HG02981 (cell line): ENCODE data around the gene ELMO2.

Experiments used
- ATAC-seq: cut with Tn5 transposase; IDR thresholded peaks from one replicate; pipeline ENCODE4 v1.9.1; 2021; ENCODE audit warnings: mild to moderate bottlenecking, moderate library complexity; ENCODE audit not compliant: unreplicated experiment

ELMO2 gene

DNA sequence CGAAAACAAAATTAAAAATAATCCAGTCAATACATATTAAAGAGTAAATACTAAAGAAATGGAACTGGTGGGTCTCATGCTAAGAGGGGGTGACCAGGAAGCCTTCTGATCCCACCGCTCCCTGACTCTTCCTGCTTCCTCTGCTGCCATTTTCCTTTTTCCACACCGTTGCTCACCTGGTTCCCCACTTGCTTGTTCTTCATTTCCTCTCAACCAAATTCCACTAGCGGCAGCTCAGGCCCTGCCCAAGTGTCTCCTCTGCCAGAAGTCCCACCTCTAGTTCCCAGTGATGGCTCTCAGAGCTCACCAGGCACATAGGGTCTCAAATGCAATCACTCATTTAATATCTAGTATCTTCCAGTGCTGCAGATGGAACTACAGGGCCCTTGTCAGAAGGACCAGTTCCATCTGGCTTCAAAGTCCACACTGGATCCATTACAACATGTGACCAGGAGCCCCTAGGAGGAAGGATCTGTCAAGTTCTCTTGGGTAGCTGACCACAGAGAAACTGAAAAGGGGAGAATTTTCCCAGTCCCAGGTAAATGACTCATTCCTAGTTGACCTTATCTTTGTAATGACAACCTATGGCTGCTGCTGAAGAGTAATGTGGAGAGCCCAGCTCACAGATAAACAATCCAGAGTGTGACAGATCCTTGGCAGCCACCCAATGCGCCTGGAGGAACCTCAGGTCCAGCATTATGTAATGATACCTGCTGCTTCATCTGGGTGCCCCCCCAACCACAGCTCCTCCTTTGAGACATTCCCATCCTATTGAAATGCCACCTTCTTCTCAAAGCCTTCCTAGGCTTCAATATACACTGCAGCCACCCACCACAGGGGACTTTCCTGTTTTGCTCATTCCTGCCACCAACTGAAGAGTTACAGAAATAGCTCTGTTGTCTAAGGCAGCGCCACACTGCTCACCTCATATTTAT is 38.2 kb downstream of the ELMO2 start:
- ATAC-seq, result no peak

DNA sequence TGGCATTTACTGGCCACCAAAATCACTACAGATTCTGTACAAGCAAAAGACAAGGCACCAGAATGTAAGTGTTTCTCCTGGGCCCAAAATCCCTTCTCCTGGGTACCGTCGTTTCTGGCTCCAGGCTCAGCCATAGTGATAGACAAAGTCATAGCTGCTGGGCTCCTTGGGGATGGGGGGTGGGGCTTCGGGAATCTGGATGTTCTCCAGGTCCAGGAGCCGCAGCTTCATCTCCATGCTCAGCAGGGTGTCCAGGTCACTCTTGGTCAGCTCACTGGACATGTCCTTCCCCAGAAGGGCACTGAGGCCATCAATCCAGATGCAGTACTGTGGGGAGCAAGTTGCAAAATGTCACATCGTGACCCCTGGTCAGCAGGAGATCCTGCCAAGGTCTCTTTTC is 39.2 kb downstream of the ELMO2 start:
- no peak for ATAC-seq

DNA sequence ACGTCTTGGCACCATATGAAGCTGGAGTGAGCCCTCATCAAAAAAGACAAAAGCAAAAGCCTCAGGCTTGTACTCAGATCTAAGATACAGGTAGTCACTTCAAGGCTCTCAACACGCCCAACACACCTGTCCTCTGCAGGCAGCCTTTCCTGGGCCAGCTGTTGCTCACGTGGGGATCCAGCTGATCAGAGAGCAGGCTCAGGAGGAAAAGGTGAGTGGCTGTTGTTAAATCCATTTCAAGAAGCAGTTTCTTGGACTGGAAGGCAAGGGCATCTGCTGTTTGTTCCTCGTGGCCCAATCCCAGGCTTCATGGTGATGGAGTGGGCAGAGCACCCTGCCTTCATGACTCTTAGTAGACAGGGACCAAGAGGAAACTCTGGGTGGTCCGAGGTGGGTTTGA is 39.6 kb downstream of the ELMO2 start:
- no peak for ATAC-seq

DNA sequence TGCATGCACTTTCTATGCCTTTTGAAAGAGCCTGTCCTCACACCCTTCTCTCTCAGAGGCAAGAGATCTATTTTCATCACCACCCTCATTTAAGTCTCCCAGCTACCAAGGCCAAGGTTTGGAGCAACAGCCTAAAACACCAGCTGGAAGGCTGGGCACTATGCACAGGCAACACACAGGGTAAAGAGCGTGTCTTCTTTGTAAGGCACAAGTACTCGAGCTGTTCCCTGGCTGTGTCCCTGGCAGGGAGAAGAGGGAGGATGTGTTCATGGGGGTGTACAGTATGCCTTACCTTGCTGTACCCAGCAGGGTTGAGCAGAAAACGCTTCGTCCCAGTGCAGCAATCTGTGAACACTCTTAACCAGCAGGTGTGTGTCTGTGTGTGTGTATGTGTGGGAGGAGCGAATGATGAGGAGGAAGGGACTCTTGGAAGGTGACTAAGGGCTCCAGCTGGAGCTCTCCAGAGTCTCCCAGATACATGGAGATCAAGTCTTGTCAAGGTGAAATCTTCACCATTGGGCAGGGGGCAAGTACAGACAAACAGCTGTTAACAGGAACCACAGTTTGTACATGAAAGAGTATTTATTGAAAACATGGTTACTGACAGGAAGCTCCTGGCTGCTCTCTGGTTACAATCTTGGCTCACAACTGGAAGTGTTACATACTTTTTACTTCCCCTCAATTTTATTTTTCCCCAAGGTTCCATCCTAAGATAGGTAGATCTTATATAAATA is 40.8 kb downstream of the ELMO2 start:
- ATAC-seq, result no peak

DNA sequence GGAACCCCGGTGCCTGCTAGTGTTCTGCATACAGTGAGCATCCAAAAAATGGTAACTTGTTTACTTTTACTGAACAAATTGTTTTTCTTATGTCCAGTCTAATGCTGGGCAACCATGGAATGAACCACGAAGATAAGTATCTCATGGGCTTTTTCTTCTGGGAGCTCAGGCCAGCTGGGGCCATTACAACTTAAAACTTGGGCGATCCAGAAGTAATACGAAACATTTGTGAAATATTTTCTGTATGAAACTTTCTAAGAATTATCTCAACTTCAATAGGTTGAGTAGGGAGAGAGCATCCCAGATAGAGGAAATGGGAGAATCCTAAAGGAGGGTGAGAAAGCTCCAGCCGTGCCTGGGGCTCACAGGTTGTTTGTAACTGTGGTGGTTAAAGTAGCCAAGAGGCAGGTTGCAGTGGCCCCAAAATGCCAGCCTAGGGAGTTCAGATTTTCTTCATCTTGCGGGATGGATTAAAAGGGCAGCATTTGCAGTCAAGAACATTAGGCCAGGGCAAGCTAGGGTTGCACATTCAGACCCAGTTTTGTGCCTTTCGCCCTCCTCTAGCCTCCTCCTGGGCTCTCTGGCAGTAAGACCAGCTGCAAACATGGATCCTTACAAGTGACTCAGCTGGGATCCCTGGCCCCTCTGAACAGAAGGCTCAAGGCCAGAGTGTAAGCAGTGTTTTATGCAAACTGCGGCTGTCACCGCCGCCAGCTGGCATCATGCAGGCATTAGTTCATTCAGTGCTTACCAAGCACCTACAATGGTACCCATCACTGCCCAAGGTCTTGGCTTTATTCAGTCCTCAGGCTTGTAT is 41.5 kb downstream of the ELMO2 start:
- no peak for ATAC-seq

DNA sequence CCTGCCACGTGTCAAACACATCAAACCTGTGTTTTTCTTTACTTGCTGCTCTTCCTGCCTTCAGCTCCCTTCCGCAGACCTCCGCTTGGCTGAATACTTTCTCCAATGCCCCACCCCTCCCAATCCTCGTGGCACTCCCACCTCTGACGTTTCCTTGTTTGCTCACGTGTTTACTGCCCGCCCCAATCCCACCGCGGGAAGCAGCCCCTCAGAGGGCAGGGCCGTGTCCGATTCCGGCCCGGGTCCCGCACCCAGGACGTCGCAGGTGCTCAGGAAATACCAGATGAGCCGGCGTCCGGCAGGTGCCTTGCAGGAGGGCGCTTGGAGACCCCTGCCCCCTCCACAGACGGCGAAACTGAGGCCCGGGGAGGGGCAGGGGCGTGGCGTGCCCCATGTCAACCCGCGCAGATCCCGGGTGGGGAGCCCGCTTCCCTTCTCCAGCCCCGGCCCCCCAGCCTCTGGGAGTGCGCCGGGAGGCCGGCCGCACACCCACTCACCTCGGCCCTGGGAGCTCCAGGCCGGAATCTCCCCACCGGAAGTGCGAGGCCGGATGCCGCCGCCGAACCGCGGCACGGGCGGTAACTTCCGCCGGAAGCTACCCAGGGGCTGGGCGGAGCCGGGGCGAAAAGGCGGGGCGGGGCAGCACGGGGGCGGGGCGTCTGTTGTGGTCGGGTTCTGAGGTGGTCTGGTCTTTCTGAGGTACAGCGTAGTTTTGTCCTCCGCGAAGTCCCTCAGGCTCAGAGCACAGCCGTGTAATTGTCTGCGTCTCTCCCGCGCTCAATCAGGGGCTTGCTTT is 42.3 kb downstream of the ELMO2 start:
- peak; percentile 75 for ATAC-seq

DNA sequence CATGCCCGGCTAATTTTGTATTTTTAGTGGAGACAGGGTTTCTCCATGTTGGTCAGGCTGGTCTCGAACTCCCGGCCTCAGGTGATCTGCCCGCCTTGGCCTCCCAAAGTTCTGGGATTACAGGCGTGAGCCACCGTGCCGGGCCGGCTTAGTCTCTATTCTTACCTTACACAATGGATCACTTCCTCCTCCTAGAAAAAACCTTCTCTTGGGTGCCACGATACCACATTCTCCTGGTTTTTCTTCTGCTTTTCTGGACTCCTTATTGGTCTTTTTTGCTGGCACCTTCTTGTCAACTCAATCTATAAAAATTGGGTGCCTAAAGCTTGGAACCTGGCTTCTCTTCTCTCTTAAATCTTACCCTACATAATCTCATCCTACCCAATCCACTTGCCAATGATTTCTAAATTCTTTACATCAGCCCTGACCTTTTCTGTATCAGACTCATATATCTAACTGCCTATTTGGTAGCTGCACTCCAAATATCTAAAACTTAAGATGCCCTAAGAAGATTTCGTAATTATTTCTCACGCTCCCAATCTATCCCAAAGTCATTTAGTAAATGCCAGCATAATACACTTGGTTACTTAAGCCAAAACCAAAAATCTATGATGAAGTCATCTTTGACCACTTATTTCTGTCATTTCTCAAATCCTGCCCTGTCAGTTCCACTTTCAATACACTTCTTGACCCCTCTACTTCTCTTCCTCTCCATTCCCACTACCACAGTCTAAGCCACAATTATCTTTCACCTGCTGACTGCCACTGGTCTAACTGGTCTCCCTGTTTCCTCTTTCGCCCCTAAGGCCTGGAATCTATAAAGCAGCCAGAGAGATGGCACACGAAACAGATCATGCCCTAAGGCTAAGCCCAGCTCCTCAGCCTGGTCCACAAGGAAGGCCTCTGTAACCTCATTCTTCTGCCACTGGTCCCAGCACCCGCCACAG is 43.2 kb downstream of the ELMO2 start:
- ATAC-seq, result peak; percentile 14

DNA sequence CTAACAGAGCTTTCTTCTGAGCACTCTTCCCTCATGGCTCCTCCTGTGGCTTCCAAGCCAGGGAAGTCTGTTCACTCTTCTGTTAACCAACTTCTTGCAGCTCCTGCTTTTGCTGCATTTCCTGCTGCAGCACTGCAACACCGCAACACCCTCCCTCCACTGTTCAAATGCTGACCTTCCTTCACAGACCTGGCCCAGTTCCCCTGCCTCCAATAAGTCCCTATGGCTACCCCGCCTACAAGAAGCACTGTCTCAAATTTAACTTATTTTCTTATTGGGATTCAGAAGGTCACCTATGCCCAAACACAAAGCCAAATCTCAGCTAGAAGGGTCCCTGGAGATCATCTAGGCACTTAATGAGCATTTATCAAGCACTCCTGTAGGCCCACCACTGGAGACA is 44.6 kb downstream of the ELMO2 start:
- ATAC-seq, result no peak

DNA sequence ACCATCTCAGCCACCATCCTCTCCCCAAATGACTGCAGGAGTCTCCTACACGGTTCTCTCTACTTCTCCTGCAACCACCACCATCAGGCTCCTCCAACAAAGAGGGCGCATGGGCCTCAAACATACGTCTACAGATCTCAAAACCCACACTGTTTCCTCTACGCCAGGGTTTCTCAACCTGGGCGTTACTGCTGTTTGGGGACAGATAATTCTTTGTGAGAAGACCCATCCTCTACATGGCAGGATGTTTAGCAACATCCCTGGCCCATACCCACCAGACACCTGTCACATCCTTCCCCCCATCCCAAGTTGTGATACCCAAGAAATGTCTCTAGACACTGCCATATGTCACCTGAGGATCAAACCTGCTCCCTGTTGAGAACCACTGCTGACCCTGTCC is 45.0 kb downstream of the ELMO2 start:
- ATAC-seq, result no peak

DNA sequence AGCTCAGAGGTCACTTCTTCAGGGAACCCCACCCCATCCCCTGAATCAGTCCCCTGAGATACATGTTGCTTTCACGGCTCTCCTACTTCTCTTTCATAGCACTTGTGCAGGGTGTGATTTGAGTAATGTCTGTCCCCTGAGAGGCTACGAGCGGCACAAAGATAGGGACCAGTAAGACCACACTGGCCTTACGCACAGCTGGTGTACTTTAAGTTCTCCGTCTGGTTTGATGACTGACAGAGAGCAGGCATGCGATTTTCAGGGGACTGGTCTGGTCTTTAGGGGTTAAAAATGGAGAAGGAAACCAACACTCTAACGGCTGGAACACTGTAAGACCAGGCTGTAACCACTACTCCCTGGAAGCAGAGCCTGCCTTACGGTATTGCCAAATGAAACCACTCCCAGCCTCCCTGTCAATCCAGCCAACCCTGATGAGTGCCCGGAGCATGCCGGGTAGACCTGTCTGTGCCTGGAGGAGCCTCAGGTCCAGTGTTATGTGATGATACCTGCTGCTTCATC is 47.1 kb downstream of the ELMO2 start:
- peak; percentile 58 for ATAC-seq

DNA sequence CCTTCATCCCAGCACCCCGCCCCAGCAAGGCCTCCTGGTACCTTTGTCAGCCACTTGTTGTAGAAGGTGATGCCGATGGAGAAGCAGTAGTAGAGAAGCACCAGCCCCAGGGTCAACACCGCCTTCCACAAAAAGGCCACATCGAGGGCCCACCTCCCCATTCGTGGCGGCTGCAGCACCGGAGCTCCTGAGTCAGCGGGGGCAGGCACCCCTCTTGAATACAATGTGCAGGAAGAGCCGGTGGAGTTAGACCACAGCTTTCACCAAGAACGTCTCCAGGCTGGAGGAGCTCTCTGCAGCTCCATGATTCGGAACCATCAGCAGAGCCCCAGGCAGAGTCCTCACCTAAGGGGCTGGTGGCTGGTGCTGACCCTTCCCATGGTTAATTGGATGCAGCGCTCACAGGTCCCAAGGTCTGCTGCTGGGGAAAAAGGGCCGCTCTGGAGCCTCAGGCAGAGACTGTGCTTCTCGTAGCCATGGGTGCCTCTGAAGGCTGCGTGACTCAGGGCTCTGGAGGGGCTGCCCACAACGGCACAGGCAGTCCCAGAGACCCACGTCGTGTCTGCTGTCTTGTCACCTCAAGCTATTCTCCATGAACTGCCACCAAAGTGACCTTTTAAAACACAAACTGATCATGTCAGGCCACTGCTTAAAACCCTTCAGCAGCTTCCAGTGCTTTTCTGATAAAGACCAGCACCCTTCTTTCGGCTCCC is 47.9 kb downstream of the ELMO2 start:
- ATAC-seq, result no peak

DNA sequence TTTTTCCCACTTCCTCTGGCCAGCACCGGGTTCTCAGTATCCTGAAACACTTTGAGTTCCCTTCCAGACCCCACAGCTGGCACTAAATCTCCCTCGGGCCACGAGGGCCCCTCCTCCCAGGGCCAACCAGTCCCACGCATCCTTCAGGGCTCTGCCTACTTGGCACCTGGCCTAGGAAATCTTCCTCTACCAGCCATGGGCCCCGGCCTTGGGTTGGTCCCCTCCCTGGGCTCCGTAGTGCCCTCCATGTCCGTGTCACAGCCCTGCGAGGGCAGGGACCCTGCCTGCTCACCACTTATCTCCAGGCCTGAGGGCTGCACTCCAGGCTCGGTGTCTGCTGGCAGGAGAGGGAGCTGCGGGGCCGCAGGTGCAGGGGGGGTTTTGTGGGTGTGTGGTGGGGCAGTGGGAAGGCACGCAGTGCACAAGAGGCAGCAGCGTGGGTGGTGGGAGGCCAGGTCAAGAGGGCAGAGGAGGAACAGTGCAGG is 49.3 kb downstream of the ELMO2 start:
- no peak for ATAC-seq

DNA sequence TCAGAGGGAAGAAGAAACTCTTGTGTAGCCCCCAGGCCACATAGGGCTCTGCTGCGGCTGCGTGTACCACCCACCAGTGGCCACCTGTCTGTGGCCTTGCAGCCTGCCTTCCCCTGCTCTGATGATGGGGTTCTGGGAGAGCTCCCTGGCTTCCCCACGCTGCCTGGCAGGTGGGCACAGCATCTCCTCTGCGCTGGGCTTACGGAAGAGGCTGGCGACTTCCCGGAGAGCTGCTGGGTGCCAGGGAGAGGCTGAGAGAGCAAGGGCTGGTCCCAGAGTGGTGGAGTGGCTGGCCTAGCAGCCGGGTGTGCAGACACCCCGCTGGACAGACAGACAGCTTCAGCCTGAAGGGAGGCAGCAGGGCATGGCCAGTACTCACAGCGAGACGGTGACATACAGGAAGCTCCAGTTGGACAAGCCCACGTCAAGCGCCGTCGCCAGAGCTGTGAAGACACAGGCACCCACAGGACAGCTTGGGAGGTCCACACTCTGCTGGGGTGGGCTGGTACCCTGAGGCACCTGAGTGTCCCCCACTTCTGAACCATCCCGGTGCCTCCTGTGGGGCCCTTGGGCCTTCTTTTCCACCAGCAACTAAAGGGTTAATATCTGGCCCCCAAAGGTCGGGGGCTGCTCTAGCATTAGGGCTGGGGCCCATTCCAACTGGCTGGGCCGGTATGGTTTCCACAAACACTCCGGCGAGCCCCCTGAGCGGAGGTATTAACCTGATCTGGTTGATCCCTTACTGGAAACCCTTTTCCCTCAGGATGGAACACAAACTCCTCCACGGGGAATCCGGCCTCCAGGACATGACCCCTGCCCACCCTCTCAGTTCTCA is 50.0 kb downstream of the ELMO2 start:
- ATAC-seq, result no peak

DNA sequence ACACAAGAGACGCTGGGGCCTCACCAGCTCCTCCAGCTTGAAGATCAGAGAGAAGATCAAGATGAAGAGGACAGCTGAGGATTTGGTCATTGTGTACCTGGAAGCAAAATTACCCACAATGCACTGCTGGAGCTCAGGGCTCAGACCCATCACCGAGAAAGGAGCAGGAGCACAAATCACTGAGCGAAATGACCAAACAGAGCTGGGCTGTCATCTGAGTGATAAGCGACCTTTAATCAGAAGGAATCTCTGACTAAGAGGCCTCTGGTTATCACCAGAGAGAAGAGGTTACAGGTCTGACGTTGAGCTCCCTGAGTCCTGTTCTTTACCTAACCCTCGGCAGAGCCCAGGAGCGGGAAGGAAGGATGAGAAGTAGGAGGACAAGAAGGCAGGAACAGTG is 50.6 kb downstream of the ELMO2 start:
- no peak for ATAC-seq

DNA sequence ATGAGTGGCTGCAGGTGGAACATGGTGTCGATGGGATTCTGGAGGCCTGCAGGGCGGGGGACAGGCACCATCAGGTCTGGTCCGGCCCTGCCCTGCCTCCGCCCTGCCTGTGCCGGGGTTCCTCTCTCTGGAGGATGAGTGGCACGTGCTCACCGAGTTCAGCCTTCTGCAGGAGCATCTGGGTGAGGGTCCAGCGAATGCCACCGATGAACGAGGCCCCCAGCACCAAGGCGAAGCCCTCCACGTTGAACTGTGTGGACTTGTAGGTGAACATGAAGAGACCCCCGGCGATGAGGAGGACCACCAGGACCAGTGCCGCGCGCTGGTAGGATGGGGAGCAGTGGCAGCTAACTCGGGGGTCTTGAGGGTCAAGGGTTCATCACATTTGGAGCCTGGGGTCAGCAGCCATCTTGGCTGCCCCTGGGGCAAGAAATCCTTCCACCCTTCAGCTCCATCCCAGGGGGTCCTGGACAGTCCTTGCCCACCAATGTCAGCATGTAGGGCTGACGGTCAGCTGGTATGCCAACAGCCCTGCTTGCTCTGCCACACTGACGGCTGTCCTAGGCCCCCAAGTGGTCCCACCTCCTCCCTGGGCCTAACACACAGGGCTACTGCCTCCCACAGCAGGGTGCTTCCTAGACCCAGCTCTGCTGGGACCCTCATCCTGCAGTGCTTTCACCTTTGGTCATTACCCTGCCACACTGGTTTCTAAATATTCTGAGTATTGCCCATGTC is 51.3 kb downstream of the ELMO2 start:
- no peak for ATAC-seq

DNA sequence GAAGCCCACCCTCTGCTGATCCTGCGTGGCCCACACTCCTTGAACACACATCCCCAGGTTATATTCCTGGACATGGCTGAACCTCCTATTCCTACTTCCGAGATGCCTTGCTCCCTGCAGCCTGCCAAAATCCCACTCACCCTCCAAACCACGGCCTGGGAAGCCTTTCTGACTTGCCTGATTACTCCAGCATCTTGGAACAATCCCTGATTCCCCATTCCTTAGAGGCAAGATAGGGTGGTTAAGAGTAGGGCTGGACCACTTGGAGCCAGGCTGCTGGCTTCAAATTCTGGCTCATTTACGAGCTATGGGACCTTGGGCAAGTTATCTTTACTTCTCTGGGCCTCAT is 52.2 kb downstream of the ELMO2 start:
- no peak for ATAC-seq
